Skin of body (tissue), 2 donors: ENCODE measurements around the gene ESRRG. TPM values are rescaled to one million over a fixed set of nuclear protein-coding genes. Genes with fewer than 3 reads are reported as not detected.

Experiments used
- DNase-seq: peaks from one replicate; lab custom pipeline; 2025; lab: John Stamatoyannopoulos, UW
- total RNA-seq: library from RNA; depleted of rRNA; stranded (reverse); fragments of >200 nt; gene quantifications from one replicate; pipeline ENCODE4 v1.2.3, GENCODE V29; 2014

Gene ESRRG
- total RNA-seq, 1 donor from 2014 or later, result 2.3 TPM

- no peak for DNase-seq
These were observed 200.2 kb downstream of the ESRRG start for GRCh38 chr1:216523043-216523442.

GRCh38 chr1:216521477-216521876 lies 201.8 kb downstream of the ESRRG start:
- no peak for DNase-seq

DNA sequence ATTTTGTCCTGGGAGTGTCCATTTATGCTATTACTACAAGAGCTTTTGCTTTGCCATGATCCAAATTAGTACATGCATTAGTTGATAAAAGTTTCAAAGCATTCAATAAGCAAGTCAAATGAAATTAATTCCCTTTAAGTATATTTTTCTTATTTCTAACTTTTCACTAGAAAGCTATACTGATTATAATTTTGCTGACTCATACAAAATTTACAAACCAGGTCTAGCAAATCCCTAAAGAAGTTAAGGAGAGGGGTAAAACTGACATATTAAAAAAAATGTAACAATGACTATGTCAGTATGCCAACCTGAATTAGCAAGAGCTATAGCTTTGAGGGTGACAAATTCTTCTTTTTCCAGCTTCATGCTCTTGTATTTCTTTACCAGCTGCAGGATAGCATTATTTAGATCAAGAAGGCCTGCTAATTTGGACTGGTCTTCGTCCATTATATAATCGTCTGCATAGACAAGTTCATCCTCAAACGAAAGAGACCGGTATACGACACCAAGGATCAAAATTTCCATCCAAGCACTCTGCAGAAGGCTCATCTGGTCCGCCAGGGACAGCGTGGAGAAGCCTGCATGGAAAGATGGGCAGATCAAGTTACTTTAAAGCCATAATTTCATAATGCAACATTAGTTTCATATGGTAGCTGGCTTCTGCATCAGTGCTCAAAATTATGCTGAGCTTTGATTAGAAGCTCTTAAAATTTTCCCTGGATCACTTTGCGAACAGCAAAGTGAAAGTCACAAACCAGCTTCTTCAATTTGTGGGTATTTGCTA lies 204.2 kb downstream of the ESRRG start:
- DNase-seq, result no peak

DNA sequence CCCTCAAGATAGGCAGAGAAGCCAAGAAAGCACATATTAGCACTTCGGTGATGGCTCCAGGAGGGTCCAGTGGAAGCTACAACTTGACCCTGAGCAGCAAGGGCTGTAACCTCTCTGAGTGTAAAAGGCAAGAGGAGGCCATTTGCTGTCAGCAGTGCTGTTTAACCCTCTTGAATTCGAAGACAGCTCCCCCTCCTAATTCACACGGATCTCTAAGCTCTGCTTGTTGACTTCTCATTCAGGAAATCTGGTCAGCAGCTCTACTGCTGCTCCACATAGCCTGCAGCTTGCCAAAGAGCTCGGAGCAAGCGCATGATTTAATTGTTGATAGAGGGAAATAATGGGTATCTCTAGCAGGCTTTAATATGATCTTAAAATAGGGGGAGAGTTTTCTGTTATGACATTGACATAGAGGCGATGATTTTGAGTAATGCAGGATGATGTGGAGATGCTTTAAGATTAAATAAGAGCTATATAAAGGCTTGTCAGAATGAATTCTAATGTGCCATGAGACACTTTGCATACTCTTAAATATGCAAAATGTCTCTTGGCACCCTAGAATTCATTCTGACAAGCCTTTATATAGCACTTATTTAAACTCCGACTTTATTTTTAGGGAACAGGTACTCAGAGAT lies 220.6 kb downstream of the ESRRG start:
- DNase-seq, result peak; percentile 6

- DNase-seq, result no peak
These were observed 222.8 kb downstream of the ESRRG start for GRCh38 chr1:216500273-216500967.

DNA sequence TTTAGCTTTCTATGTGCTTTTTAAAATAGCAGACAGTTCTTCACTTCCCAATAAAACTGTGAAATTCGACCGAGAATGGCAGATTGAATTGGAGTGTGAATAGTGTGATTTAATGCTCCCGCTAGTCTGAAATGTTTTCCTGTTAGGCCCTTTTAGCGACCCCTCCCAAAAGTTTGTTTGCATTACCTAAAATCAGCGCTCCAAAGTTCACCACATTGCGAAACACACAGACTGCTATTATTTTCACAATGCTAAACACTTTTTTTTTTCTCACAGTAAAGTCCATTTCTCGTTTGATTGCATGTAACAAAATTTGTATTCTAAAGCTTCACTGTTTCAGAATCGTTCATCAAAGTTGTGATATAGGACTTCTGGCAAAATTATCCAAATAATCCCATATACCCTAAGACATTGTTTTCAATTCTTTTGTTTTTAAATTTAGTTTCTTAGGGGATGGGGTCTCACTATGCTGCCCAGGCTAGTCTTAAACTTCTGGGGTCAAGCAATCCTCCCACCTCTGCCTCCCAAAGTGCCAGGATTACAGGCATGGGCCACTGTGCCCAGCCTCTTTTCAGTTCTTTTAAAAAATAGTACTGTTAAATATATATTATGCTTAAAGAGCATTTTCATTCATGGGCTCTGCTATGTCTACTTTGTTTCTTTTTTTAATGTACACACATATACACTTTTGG lies 223.5 kb downstream of the ESRRG start:
- DNase-seq, result no peak

DNA sequence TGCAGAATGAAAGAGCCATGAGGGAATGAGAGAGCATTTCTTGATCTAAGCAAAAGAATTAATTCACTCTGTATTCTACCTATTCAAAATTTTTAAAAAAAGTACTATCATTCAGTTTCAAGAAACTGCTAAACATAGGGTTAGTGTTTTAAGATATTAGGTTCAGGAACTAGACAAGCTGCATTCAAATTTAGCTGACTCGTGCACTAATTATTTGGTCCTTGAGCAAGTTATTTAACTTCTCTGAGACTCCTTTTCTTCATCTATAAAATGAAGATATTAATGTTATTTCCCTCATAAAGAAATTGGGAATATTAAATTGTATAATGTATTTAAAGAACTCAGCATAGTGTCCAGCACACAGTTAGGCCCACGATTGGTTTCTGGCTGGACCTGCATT lies 225.0 kb downstream of the ESRRG start:
- DNase-seq, result no peak

DNA sequence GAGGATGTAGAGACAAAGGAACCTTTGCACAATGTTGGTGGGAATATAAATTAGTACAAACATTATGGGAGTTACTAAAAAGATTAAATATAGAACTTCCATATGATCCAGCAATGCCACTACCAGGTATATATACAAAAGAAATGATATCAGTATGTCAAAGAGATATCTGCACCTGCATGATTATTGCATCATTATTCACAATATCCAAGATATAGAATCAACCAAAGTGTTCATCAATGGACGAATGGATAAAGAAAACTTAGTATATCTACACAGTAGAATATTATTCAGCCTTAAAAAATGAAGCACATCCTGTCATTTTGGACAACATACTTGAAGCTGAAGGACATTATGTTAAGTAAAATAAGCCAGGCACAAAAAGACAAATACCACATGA lies 238.2 kb downstream of the ESRRG start:
- no peak for DNase-seq

- no peak for DNase-seq
These were observed 239.4 kb downstream of the ESRRG start for GRCh38 chr1:216483672-216484401.

GRCh38 chr1:216482620-216483019 lies 240.6 kb downstream of the ESRRG start:
- no peak for DNase-seq

GRCh38 chr1:216478238-216478637 lies 245.0 kb downstream of the ESRRG start:
- DNase-seq, result no peak

GRCh38 chr1:216476341-216476740 lies 246.9 kb downstream of the ESRRG start:
- no peak for DNase-seq

DNA sequence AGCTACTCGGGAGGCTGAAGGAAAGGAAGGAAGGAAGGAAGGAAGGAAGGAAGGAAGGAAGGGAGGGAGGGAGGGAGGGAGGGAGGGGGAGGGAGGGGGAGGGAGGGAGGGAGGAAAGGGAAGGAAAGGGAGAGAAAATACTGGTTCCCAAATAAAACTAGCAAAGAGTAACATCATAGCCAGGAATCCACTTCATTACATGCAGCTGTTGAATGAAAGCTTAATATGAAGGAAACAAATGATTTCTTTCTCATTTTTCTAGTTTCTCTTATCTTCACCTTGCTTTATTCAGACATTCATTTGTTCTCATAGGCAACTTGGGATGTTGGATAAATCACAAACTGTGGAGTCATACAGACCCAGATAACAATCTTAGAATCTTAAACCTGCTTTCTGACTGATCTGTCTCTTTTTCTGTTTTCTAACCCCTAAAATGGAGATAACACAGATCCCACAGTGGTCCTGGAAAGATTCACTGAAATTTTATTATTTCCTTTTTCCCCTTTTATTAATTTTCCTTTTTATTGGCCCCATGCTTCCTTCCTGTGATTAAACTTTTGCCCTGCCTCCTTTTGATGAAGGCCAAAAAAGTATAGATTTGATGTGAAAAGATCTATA lies 247.5 kb downstream of the ESRRG start:
- no peak for DNase-seq

- no peak for DNase-seq
These were observed 256.9 kb downstream of the ESRRG start for GRCh38 chr1:216466162-216466801.

DNA sequence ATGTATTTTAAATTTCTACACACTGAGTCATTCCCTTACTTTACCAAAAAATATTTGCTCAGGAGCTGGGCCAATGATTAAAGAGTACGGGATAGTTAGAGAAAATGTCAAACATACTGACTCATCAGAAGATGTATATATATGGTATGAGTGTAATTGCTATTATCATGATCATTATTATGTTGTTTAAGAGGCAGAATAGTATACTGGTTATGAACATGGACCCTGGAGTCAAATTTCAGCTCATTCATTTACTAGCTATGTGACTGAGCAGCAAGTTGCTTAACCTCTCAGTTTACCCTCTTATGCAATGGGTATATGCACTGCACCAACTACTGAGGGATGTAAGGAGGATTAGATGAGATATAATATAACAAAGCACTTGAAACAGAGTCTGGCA lies 258.7 kb downstream of the ESRRG start:
- DNase-seq, result no peak

DNA sequence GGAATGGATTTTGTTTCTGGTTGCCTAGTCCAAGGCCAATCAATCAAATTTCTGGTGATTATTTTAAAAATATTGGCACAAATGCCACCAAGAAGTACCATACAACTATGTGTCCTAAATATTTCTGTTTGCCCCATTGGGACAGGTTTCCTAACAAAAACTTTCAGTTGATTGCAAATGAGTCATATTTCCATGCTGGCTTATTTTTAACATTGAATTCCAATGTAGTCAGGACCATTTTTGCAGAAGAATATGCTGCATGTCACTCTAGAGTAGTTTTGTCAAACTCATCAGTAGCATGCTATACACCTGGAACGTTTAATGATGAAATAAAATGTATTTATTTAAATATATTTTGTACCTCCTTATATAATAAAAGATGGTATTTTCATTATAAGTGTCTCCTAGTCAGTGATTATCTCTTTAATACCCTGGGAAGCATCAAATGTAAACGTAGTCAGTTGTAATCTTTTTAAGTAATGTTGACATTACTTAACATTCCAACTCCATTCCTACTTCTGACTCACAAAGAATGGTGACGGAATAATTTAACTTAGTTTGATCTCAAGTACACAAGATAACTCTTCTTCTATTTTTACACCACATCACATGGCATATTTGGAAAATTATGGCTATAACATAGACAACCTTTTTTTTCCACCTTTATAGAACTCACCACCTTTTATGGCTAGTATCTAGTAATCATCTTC lies 261.0 kb downstream of the ESRRG start:
- no peak for DNase-seq

DNA sequence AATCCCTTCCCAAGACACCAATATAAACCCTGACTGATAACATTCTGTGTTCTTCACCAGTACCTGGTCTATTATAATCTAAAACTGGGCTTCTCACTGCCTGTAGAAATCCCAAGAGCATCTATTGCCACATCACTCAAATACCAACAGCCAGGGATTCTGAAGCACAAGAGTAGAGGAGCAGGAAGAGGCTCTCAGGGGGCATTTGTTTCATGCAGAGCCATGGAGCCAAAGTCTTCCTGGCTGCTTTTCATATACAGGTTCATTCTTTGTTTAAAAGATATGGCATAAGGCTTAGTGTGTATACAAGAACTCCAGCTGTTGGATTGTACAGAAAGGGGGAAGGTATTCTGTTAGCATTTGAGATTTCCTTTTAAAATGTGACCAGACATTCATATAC lies 261.8 kb downstream of the ESRRG start:
- DNase-seq, result no peak

DNA sequence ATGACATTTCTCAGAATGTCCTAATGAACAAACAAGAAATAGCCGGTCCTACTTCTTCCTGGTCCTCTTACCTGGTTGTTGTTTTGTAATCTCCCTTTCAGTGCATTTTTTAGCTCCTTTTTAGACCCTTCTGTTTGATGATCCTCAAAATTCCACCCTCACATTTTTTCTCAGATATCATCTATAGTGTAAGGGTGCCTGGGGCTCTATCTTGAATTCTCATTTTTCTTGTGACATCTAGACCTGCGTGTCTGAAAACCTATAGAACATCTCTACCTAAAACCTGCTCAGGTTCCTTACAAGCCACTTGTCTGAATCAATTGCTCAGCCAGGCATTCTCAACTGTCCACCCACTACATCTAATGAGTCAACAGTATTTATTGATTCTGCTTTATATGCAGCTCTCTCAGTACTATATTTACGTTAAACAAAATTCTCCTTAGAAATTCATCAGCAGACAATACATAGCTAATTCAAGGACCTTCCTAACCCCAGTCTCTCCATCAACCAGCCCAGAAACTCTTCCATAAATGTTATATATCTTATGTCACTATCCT lies 263.5 kb downstream of the ESRRG start:
- no peak for DNase-seq

GRCh38 chr1:216458812-216459211 lies 264.4 kb downstream of the ESRRG start:
- no peak for DNase-seq
